Activated CD8-positive, alpha-beta memory T cell treated with anti-CD3 and anti-CD28 coated beads, Interleukin-2, amount 50 U/mL, for 4 hours (primary cell): ENCODE results near the gene SKA3.
"Not testable (repeated sequence)": the region's sequence is repeated elsewhere in the genome, so short reads cannot be mapped to it uniquely, and the experiment has no call there.

Experiments used
- DNase-seq: peaks from one replicate; pipeline ENCODE4 v3.0.0-alpha.2; 2020

SKA3 gene

DNA sequence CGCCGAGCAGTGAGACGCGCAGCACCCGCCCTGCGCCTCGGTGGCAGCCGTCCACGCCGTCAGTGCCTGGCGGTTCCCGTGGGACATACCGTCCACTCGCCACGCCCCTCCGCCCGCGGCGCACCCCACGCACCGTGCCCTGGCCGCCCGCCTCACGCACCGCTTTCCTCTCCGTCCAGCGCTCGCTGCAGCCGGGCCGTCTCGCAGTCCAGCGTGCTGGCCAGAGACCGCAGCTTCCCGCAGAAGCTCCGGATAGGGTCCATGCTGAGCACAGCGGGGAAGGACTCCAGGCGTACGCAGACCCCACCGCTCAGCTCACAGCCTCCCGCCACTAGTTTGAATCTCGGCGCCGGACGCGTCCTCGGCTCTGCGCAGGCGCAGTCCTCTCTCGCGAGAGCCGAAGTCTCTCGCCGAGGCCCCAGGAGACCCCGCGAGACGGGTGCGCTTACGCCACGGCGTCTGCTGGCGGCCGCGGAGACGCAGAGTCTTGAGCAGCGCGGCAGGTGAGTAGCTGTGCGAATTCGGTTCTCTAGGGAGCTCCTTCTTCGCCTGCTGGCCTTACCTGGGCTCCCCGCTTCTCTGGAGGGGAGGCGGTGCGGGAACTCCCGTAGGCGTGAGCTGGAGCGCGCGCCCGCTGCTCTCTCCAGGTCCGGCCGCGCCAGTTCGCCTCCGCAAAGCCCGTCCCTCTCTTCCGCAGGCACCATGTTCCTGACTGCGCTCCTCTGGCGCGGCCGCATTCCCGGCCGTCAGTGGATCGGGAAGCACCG, at the start of gene SKA3, which contains the start of gene MRPL57:
Gene SKA3 (minus strand): TSS at position 338 of the 767 bp plus-strand sequence. CDS start 75 bp downstream, at position 263.
Gene MRPL57 (plus strand): TSS at position 444 of the 767 bp plus-strand sequence. CDS start 259 bp downstream, at position 703.
- DNase-seq: peak; percentile 92

DNA sequence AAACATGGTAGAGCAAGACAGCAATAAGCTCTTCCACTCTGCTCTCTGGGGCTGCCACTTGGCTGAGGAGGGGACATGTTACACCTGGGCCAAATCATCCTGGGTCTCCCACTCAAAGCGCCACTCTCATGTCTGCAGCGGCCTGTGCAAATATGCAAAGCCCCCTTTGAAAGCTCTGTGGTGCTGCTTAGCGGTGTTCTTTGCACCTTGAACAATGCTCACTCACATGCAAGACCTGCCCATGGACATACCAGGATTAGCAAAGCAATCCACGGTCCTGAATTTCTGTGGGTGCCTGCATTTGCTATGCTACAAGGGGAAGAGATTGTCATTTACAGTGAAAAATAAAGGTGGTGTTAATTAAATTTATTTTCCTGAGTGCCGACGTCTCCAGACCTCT, 48.7 kb upstream of the SKA3 start:
- no peak for DNase-seq

DNA sequence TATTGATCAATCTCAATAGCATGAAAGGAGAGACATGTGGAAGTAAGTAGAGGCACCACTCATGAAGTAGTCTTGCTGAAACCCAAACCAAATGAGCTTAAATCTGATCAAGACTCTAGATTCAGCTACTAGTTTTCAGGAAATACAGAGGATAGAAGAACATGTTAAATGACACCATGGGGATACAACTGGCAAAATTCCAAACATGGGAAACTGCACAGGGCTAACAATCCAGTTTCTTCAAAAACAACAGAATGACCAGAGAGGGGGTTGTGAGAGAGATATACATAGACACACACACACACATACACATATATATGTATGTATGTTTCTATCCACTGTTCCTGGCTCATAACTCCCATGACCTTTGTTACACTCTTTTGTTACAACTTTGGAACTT, 44.9 kb upstream of the SKA3 start:
- no peak for DNase-seq

DNA sequence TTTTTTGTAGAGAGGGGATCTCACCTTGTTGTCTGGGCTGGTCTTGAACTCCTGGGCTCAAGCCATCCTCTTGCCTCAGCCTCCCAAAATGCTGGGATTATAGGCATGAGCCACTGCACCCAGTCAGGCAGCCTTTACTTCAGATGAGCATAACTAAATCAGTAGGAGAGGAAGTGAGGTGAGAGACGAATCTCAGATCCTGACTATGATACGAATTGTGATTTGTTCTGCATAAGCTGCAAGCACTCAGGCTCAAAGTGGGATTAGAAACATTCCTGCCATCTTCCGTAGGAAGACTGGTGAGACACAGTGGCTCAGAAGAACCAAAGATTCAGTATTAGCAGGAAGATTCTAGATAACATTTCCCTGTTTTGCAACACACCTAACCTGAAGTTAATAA, 43.4 kb upstream of the SKA3 start:
- DNase-seq: not testable (repeated sequence)

DNA sequence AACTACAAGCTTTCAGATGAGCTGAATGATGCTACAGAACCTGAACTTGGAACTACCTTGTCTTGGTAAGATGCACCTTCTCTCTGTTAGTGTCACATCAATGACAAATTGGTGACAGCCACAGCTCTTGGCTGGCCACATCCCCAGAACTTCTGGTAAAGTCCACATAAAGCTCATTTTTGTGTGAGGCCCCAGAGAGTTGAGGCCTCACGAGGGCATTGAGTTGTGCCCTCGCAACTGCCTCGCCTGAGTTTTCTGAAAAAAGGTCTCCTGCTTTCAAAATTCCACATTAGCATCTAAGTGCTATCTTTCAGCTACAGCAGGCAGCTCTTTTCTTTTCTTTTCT, 42.7 kb upstream of the SKA3 start:
- no peak for DNase-seq

DNA sequence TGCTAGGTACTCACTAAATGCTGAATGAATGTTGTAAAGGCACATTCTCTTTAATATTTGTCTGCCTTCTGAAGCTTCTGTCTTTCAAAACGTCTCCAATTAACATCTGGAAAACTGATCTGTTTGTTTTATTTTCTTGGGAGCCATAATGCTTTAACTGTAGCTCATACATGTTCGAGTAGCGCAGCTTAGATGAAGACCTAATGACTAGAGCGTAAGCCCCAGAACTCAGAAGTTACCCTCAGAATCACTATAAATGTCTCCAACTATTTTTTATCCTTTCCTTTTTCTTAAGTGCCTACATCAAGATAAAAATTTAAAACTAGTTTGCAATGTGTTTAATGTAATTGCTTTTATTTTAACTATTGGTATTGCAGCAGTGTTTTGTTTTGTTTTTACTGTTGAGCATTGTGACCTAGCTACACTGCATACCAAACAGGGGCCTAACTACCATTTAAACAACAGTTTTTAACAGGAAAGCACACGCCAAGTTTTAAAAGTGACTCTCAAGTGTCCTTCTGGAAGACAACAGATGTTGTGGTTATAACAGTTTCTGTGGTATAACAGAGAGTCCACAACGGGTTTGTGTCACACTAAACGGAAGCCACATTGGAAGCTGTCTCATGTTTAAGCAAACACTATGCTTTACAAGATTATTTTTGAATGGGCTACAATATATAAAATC, 42.1 kb upstream of the SKA3 start:
- DNase-seq: no peak

DNA sequence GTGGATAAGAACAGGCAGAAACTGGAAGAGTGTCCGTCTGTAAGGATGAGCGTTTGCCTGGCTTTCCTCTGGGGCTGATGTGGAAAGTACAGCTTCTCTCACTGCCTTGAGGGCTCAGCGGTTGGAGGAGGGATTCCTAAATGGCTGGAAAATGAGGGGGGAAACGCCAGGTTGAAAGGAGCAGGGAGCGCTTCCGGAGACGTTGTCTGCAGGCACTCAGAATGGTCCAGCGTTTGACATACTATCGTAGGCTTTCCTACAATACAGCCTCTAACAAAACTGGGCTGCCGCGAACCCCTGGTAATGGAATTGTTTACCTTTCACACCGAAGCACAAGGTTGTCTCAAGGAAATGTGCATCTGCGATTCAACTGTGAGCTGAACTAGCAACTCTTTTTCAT, 40.0 kb upstream of the SKA3 start:
- DNase-seq: no peak

DNA sequence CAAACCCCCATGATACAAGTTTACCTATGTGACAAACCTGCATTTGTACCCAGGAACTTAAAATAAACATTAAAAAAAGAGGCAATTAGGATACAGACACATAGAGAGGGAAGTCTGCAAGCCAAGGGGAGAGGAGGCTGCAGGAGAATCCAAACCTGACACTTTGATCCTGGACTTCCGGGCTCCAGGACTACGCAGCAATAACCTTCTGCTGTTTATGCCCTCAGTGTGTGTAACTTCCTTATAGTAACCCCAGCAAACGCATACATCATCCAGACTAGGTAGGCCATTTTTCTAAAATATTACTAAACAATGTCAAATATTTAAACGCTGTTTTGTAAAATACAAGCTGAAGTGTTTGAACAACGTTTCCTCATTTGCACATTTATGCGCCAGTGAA, 39.1 kb upstream of the SKA3 start:
- DNase-seq: not testable (repeated sequence)

DNA sequence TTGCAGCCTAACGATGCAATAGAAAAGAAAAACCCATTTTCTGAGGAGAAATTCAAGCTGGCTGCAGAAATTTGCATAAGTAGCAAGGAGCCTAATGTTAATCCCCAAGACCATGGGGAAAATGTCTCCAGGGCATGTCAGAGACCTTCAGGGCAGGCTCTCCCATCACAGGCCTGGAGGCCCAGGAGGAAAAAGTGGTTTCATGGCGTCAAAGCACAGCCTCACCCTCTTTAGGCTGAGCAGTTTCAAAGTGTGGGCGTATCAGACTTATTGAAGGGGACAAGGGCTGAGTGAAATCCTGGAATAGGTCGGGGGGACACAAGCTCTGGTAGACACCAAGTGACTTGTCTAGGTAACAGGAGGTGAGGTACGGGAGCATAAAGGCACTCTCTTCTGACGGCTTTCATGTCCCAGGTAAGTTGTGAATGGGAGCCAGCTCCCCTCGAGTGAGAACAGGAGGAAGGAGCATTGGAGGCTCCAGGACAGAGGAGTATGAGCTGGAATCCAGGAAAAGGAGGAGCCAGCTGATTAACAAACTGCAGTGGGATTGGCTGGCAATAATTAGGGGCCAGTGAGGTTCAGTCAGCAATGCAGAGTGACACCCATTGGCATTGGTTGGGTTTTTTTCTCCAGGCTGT, 35.9 kb upstream of the SKA3 start:
- DNase-seq: no peak

DNA sequence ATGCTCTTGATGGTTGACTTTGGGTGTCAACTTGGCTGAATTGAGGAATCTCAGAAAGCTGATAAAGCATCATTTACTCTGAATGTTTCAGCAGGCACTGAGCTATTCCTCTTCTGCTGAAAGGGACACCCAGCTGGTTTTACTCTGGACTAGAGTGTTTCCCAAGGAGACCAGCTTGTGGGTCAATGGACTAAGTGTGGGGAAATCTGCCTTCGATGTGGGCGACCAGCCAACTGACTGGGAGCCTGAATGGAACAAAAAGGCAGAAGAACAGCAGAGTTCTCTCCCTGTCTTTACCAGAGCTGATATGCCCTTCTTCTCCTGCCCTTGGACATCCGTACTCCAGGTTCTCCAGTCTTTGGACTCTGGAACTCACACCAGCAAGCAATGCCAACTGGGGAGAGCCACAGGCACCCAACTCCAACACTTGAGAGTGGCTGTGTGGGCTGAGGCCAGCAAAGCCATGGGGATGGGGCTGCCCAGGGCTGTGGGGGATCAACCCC, 32.4 kb upstream of the SKA3 start:
- DNase-seq: no peak

DNA sequence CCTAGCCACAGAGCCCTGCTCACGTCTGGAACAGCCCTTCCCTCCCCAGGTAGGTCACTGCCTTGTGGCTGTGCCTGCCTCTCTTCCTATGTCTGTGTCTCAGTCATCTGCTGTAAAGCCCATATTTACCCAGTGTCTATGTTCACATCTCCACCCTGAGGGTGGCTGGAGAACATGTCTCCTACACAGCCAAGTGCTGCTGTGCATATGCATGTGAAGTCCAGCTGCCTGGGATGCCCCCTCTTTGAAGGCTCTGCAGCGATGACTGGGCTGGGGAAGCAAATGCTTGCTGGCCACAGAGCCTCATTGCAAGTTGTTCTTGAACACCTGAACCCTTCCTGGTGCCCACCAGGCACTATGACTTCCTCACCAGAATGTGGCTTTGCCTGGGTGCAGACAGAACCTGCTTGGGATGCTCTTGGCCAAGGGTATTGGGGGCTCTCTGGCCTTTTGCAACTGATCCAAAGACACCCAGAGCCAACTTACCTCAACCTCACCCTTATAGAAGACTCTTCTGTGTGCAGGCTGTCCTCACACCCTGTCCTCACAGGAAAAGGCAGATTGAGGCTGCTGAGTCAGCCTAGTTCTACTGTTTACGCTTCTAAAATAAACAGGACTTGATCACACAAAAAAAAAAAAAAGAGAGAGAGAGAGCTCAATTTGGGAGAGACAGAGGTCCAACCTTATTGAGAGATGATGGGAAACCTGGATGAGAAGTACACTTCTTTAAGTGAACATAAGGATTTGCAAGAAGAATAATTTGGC, 26.6 kb upstream of the SKA3 start:
- DNase-seq: no peak

DNA sequence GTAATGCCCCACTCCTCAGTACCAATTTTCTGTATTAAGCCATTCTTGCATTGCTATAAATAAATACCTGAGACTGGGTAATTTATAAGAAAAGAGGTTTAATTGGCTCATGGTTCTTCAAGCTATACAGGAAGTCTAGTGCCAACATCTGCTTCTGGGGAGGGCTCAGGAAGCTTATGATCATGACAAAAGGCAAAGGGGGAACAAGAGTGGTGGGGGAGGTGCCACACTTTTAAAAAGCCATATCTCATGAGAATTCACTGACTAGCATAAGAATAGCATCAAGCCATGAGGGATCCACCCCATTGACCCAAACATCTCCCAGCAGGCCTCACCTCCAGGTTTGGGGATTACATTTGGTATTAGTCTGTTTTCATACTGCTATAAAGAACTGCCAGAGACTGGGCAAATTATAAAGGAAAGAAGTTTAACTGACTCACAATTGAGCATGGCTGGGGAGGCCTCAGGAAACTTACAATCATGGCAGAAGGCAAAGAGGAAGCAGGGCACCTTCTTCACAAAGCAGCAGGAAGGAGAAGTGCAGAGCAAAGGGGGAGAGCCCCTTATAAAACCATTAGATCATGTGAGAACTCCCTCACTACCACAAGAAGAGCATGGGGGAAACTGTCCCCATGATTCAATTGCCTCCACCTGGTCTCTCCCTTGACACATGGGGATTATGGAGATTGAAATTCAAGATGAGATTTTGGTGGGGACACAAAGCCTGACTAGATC, 25.3 kb upstream of the SKA3 start:
- not testable (repeated sequence) for DNase-seq

DNA sequence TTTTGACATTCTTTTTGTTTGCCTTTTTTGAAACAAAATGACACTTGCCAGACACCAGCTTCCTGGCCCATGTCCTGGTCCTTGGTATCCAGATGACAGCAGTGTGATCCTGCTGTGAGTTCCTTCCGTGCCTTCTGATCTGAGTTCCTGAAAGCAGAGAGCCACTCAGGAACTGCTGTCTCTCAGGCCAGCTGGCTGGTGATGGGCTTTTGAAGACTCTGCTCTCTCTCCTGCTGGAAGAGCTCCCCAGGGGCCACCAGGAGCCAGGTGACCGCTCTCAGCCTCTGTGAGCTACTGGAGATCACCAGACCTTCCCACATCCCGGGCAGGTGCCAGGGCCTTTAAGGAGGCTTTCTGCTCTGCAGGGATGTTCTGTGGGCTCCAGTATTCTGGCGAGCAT, 22.0 kb upstream of the SKA3 start:
- DNase-seq: not testable (repeated sequence)

DNA sequence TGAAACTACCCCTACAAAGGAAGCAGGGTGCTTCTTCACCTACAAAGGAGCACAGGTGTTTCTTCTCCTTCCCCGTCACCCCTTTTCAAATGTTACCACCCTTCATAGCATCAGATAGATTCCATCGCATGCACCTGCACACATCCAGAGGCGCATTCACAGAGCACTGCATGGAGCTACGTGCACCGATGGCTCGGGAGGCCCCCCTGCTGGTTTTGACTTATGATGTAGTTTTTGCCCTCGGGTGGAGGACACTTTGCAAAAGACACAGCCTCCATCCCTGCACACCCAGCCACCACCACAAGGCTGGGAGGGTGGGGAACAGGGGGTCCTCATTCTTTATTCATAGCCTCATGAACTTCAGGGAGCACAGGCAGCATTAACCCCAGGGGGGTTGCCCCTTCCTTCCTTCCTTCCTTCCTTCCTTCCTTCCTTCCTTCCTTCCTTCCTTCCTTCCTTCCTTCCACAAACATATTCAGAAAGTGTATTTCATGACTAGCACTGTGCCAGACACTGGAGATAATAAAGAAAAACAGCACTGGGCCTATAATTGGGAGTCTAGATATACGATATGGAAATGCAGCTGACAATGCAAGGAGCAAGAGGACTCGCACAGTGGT, 21.4 kb upstream of the SKA3 start:
- DNase-seq: not testable (repeated sequence)

DNA sequence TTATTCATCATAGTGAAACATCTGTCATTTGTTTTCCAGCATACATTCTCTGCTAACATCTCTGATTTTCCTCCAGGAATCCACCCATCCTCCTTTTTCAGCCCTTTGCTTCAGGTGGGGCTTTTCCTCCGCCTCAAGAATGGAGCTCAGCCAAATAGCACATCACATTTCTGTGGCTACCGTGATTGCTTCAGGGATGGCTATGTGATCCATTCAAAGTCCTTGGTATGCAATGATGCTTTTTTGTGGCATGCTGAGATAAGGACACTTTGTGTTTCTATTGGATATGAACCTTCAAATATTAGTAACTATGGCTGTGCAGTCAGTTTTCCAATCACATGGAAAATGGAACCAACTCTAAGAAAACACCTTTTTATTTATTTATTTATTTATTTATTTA, 18.4 kb upstream of the SKA3 start:
- DNase-seq: not testable (repeated sequence)

DNA sequence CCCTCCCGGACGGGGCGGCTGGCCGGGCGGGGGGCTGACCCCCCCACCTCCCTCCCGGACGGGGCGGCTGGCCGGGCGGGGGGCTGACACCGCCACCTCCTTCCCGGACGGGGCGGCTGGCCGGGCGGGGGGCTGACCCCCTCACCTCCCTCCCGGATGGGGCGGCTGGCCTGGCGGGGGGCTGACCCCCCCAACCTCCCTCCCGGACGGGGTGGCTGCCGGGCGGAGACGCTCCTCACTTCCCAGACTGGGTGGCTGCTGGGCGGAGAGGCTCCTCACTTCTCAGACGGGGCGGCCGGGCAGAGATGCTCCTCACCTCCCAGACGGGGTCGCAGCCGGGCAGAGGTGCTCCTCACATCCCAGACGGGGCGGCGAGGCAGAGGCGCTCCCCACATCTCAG, 10.1 kb upstream of the SKA3 start:
- not testable (repeated sequence) for DNase-seq

DNA sequence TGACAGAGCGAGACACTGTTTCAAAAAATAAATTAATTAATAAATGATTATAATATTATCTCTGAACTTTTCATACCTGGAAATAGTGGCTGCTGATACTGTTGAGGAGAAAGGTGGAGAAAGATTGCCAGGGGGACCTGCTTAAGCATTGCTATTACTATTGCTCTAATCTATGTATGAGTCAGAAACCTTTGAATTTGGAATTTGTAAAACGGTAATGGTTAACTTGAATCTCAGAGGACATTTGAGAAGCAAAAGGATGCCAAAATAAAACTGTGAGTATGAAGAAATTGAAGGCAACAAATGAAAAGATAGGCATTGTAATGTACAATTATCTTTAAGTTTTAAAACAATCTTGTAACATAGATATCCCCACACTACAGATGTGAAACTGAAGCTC, 5.3 kb upstream of the SKA3 start:
- no peak for DNase-seq

DNA sequence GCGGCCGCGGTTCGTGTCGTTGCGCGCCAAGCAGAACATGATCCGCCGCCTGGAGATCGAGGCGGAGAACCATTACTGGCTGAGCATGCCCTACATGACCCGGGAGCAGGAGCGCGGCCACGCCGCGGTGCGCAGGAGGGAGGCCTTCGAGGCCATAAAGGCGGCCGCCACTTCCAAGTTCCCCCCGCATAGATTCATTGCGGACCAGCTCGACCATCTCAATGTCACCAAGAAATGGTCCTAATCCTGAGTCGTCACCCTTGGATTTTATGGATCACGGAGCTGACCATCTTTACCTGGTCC, 581 bp upstream of the SKA3 start:
- no peak for DNase-seq

DNA sequence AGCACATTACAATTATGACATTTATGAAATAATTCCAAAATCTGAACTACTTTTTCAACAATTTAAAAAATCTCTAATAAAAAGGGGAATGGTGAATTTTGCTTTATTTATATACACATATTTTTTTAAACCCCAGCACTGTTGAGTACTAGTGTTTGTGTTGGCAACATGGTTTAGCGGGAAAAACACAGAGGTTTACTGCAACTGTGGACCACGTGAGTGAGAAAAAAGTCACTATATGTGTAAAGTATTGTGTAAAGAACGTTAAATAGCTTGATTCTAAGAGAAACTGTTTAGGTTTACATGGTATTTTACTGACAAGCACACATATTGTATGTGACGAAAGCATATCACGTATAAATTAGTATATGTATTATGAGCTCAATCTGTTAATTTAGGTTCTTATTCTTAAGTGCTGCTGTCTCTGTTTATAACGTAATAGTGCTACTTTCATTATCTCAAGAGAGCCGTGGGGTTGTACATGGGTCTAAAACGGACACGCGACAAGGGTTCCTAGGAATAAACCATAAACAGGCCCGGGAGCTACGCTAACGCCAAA, 617 bp downstream of the SKA3 start:
- DNase-seq: no peak

DNA sequence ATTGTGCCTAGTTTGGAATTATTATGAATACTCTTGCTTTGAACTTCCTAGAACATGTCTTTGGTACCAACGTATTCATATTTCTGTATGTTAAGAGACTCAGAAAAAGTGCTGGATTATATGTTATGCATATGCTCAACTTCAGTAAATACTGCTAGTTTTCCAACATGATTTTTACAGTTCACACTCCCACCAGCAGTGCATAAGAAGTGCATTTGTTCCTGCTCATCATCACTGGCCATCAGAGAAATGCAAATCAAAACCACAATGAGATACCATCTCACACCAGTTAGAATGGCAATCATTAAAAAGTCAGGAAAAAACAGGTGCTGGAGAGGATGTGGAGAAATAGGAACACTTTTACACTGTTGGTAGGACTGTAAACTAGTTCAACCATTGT, 2.6 kb downstream of the SKA3 start:
- not testable (repeated sequence) for DNase-seq

DNA sequence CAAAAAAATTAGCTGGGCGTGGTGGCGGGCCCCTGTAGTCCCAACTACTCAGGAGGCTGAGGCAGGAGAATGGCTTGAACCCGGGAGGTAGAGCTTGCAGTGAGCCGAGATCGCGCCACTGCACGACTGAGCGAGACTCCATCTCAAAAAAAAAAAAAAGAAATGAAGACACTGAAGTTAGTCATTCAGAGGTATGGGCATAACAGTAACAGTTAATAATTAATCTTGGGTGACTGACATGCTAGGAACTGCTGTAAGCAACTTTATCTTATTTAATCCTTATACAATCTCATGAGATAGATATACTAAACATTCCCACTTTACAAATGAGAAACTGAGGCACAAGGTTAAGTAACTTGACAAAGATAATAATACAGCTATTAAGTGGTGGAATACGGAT, 4.9 kb downstream of the SKA3 start:
- DNase-seq: no peak

DNA sequence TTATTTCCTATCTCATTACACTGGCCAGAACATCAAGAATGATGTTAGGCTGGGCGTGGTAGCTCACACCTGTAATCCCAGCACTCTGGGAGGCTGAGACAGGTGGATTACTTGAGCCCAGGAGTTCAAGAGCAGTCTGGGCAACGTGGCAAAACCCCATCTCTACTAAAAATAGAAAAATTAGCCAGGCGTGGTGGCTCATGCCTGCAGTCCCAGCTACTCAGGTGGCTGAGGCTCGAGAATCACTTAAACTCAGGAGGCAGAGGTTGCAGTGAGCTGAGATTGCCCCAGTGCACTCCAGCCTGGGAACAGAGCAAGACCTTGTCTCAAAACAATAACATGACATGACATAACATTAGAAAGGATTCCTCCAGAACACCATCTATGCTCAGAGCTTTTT, 10.7 kb downstream of the SKA3 start:
- DNase-seq: not testable (repeated sequence)
